Measurements from ENCODE around the gene CHMP3.
"Not testable (repeated sequence)": the region's sequence is repeated elsewhere in the genome, so short reads cannot be mapped to it uniquely, and the experiment has no call there.

CHMP3 gene

GRCh38 chr2:86548913-86549396 is 14.3 kb downstream of the CHMP3 start:
- not testable (repeated sequence) for DNase-seq

DNA sequence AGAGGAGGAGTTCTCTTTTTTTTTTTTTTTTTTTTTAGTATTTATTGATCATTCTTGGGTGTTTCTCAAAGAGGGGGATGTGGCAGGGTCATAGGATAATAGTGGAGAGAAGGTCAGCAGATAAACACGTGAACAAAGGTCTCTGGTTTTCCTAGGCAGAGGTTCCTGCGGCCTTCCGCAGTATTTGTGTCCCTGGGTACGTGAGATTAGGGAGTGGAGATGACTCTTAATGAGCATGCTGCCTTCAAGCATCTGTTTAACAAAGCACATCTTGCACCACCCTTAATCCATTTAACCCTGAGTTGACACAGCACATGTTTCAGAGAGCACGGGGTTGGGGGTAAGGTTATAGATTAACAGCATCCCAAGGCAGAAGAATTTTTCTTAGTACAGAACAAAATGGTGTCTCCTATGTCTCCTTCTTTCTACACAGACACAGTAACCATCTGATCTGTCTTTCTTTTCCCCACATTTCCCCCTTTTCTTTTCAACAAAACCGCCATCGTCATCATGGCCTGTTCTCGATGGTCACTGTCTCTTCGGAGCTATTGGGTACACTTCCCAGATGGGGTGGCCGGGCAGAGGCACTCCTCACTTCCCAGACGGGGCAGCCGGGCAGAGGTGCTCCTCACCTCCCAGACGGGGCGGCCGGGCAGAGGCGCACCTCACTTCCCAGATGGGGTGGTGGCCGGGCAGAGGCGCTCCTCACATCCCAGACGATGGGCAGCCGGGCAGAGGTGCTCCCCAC is 14.9 kb downstream of the CHMP3 start:
- not testable (repeated sequence) for DNase-seq

DNA sequence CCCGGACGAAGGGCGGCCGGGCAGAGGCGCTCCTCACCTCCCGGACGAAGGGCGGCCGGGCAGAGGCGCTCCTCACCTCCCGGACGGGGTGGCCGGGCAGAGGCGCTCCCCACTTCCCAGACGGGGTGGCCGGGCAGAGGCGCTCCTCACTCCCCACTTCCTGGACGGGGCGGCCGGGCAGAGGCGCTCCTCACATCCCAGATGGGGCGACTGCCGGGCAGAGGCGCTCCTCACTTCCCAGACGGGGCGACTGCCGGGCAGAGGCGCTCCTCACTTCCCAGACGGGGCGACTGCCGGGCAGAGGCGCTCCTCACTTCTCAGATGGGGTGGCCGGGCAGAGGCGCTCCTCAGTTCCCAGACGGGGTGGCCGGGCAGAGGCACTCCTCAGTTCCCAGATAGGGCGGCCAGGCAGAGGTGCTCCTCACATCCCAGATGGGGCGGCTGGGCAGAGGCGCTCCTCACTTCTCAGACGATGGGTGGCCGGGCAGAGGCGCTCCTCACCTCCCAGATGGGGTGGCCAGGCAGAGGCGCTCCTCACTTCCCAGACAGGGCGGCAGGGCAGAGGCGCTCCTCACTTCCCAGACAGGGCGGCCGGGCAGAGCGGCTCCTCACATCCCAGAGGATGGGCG is 17.8 kb downstream of the CHMP3 start:
- not testable (repeated sequence) for DNase-seq

- not testable (repeated sequence) for DNase-seq
Measured at GRCh38 chr2:86544278-86545099, 18.8 kb downstream of the CHMP3 start.

DNA sequence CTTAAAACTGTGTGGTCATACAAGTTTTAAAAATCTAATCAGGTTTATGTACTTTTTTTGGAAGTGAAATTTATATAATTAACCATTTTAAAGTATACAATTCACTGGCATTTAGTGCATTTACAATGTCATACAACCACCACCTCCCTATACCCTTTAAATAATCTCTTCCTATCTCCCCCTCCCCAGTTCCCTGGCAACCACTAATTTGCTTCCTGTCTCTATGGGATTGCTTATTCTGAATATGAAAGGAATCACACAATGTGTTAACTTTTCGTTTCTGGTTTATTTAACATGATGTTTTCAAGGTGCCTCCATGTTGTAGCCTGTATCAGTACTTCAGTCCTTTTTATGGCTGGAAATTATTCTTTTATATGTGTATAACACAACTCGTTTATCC is 19.4 kb downstream of the CHMP3 start:
- no peak for DNase-seq

GRCh38 chr2:86543335-86543734 is 19.9 kb downstream of the CHMP3 start:
- no peak for DNase-seq

DNA sequence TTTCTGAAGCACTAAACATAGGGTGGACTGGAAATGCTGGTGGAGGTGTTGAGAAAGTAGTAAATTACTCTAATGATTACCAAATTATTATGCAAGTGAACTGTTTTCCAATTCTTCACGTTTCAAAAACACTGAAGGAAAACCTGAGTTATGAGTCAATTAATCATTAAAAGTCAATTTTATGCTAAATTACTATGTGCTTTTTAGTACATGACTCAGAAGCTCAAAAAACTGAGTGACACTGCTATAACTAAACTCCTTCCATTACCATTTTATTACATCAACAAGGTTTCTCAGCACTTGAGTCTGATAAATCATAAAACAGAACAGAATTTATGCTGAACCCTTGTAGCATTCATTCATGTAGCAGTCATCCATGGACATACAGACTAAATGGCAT is 20.4 kb downstream of the CHMP3 start:
- no peak for DNase-seq

GRCh38 chr2:86541334-86541733 is 21.9 kb downstream of the CHMP3 start:
- no peak for DNase-seq

- DNase-seq, result no peak
Measured at GRCh38 chr2:86533589-86533988, 29.7 kb downstream of the CHMP3 start.

- no peak for DNase-seq
Measured at GRCh38 chr2:86525421-86526340, 37.6 kb downstream of the CHMP3 start.

DNA sequence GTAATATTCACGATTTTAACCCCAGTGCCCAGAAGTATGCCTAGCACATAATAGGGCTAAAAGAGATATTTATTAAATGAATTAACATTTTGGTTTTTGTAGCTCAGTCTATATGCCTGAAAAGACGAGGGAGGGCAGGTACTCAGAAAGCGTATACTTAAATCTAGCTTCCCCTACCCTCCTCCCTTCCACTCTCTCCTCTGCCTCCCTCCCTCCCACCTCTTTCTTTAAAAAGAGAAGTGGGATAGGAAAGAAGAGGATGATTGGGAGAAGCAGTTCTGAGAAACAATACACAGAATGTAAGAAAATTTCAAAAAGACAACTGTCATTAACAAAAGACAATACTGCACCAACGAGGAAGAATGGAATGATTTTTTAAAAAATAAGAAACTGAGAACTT is 39.8 kb downstream of the CHMP3 start:
- no peak for DNase-seq

DNA sequence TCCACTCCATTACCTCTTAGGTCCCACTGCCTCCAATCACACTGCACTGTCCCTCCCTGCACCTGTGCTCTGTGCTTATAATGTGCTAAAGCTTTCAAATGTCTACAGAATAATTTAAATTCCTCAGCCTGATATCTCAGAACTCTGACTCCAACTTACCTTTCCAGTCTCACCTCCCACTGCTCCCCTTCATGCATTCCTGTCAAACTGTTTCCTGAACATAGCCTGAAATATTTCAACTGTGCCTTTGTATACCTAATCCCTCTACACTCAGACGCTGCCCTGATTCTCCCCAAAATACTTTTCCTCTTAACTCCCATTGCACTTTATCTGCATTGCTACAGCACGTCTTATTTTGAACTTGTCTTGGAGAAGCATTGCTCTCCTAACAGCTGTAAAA is 40.5 kb downstream of the CHMP3 start:
- no peak for DNase-seq

DNA sequence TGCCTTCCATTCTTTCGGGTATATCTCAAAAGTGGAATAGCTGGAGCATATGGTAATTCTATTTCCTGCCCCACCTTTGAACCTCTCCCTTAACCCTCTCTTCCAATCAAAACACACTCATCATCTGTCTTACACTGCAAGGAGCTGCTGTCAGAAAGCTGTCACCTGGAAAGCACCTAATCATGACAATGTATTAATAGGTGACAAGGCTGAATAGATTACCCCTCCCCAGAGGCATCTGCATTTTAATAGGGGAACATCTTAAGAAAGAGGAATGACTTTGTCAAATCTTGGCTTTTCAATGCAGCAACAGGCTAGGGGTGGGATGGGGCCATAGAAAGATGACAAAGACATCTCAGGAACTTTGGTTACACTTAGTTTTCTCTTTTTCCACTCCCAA is 41.3 kb downstream of the CHMP3 start:
- DNase-seq, result no peak

GRCh38 chr2:86520153-86520552 is 43.1 kb downstream of the CHMP3 start:
- no peak for DNase-seq

- no peak for DNase-seq
Measured at GRCh38 chr2:86519349-86519748, 43.9 kb downstream of the CHMP3 start.

- no peak for DNase-seq
Measured at GRCh38 chr2:86518481-86518880, 44.8 kb downstream of the CHMP3 start.

DNA sequence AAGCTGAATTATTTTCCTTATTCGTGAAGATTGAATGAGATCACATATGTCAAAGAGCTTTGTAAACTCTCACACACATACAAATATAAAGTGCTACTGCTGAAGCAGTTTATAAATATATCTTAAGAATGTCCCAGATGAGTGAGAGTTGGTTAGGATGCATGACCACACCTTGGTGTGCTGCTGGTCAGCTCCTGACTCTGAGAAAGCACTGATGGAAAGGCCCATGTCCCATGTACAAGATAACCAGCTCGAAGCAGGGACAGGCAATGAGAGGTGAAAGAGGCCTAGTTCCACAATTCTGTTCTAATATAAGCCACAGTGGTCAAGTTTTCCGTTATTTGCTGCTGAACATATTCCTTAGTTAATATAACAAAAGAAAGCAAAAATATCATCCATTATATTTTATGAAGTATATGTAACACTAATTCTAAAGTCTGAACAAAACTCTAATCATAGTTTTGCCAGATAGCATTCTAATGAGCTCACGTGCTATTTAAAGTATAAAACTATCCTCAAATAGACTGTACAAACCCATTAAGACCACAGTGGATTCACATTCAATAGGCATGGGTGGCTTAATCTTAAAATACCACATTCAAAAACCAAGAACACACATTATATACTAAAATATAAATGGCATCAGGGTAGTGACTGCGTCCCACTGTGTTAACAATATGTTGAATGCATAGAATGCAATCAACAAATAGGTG is 49.1 kb downstream of the CHMP3 start:
- no peak for DNase-seq

DNA sequence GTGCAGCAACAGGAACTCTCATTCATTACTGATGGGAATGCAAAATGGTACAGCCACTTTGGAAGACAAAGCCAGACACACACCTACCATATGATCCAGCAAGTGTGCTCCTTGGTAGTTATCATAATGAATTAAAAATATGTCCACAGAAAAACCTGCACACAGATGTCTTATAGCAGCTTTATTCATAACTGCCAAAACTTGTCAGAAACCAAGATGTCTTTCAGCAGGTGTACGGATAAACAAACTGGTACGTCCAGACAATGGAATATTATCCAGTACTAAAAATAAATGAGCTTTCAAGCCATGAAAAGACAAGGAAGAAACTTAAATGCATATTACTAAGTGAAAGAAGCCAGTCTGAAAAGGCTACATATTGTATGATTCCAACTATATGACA is 50.4 kb downstream of the CHMP3 start:
- DNase-seq, result no peak

DNA sequence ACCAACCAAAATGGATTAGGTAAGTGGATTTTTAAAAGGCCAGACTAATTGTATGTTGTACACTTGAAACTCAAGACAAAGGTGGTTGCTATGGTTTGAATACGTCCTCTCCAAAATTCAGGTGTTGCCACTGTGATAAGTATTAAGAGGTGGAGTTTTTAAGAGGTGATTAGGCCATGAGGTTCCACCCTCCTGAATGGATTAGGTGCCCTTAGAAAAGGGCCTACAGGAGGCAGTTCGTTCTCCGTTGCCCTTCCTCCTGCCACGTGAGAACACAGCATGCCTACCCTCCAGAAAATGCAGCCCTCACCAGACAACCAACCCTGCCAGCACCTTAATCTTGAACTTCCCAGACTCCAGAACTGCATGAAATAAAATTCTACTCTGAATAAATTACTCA is 51.2 kb downstream of the CHMP3 start:
- DNase-seq, result no peak

GRCh38 chr2:86510436-86510933 is 52.8 kb downstream of the CHMP3 start:
- DNase-seq, result no peak

GRCh38 chr2:86507600-86507999 is 55.6 kb downstream of the CHMP3 start:
- no peak for DNase-seq

Data from stimulated activated CD4-positive, alpha-beta T cell treated with anti-CD3 and anti-CD28 coated beads, Interleukin-2, amount 100 ng/mL, for 24 hours (primary cell).